ENCODE measurements around the gene ARHGAP27.
"Not testable (repeated sequence)": the region's sequence is repeated elsewhere in the genome, so short reads cannot be mapped to it uniquely, and the experiment has no call there.

Gene ARHGAP27

GRCh38 chr17:45368651-45369050 lies 64.0 kb downstream of the ARHGAP27 start:
- in situ Hi-C loops (cut with HindIII; ENCODE audit: low sequenced_read_pairs), result no loop called here

GRCh38 chr17:45367216-45367615 lies 65.5 kb downstream of the ARHGAP27 start:
- in situ Hi-C loops (cut with HindIII; ENCODE audit: low sequenced_read_pairs), result no loop called here

GRCh38 chr17:45366691-45367090 lies 66.0 kb downstream of the ARHGAP27 start:
- in situ Hi-C loops (cut with HindIII; ENCODE audit: low sequenced_read_pairs), result no loop called here

- in situ Hi-C loops (cut with HindIII; ENCODE audit: low sequenced_read_pairs), result no loop called here
Measured at GRCh38 chr17:45366049-45366448, 66.6 kb downstream of the ARHGAP27 start.

- in situ Hi-C loops (cut with HindIII; ENCODE audit: low sequenced_read_pairs), result no loop called here
Measured at GRCh38 chr17:45364531-45365390, 67.9 kb downstream of the ARHGAP27 start.

GRCh38 chr17:45363498-45363897 lies 69.2 kb downstream of the ARHGAP27 start:
- in situ Hi-C loops (cut with HindIII; ENCODE audit: low sequenced_read_pairs), result no loop called here

- in situ Hi-C loops (cut with HindIII; ENCODE audit: low sequenced_read_pairs), result no loop called here
Measured at GRCh38 chr17:45361976-45362375, 70.7 kb downstream of the ARHGAP27 start.

GRCh38 chr17:45361451-45361850 lies 71.2 kb downstream of the ARHGAP27 start:
- in situ Hi-C loops (cut with HindIII; ENCODE audit: low sequenced_read_pairs), result no loop called here

GRCh38 chr17:45357364-45357997 lies 75.2 kb downstream of the ARHGAP27 start:
- in situ Hi-C loops (cut with HindIII; ENCODE audit: low sequenced_read_pairs), result no loop called here

- in situ Hi-C loops (cut with HindIII; ENCODE audit: low sequenced_read_pairs), result no loop called here
Measured at GRCh38 chr17:45355087-45355486, 77.6 kb downstream of the ARHGAP27 start.

GRCh38 chr17:45353043-45353442 lies 79.6 kb downstream of the ARHGAP27 start:
- in situ Hi-C loops (cut with HindIII; ENCODE audit: low sequenced_read_pairs), result no loop called here

GRCh38 chr17:45351831-45352230 lies 80.8 kb downstream of the ARHGAP27 start:
- in situ Hi-C loops (cut with HindIII; ENCODE audit: low sequenced_read_pairs), result no loop called here

- in situ Hi-C loops (cut with HindIII; ENCODE audit: low sequenced_read_pairs), result no loop called here
Measured at GRCh38 chr17:45347444-45347843, 85.2 kb downstream of the ARHGAP27 start.

- in situ Hi-C loops (cut with HindIII; ENCODE audit: low sequenced_read_pairs), result no loop called here
Measured at GRCh38 chr17:45346216-45347015, 86.3 kb downstream of the ARHGAP27 start.

GRCh38 chr17:45345554-45346215 lies 87.0 kb downstream of the ARHGAP27 start:
- in situ Hi-C loops (cut with HindIII; ENCODE audit: low sequenced_read_pairs), result no loop called here

GRCh38 chr17:45345246-45345553 lies 87.5 kb downstream of the ARHGAP27 start:
- in situ Hi-C loops (cut with HindIII; ENCODE audit: low sequenced_read_pairs), result no loop called here

GRCh38 chr17:45343967-45344664 lies 88.6 kb downstream of the ARHGAP27 start:
- in situ Hi-C loops (cut with HindIII; ENCODE audit: low sequenced_read_pairs), result not testable (repeated sequence)

All from DLD1 (cell line).